GM12801 (cell line): ENCODE results near the gene SMPD2.

Experiments used
- CTCF ChIP-seq: IDR thresholded peaks from one replicate; pipeline ENCODE4 v1.5.1; 2011; ENCODE audit warnings: control low read depth; ENCODE audit not compliant: insufficient read length; ENCODE audit errors: extremely low read depth

The SMPD2 gene

GRCh38 chr6:109417646-109418045 is 22.9 kb upstream of the SMPD2 start:
- no peak for TF ChIP-seq CTCF

GRCh38 chr6:109420751-109421150 is 19.8 kb upstream of the SMPD2 start:
- TF ChIP-seq CTCF: no peak

- TF ChIP-seq CTCF: no peak
Measured at GRCh38 chr6:109421184-109421583, 19.3 kb upstream of the SMPD2 start.

GRCh38 chr6:109424946-109425345 is 15.6 kb upstream of the SMPD2 start:
- TF ChIP-seq CTCF: no peak

- no peak for TF ChIP-seq CTCF
Measured at GRCh38 chr6:109428889-109429477, 11.5 kb upstream of the SMPD2 start.

- TF ChIP-seq CTCF: no peak
Measured at GRCh38 chr6:109429496-109429895, 11.0 kb upstream of the SMPD2 start.

- TF ChIP-seq CTCF: no peak
Measured at GRCh38 chr6:109434456-109434855, 6.1 kb upstream of the SMPD2 start.
